ENCODE results near the gene TGFB2. TPM values are rescaled to one million over a fixed set of nuclear protein-coding genes. Genes with fewer than 3 reads are reported as not detected.

TGFB2 gene
- total RNA-seq, 1 donor from 2014 or later = not detected

DNA sequence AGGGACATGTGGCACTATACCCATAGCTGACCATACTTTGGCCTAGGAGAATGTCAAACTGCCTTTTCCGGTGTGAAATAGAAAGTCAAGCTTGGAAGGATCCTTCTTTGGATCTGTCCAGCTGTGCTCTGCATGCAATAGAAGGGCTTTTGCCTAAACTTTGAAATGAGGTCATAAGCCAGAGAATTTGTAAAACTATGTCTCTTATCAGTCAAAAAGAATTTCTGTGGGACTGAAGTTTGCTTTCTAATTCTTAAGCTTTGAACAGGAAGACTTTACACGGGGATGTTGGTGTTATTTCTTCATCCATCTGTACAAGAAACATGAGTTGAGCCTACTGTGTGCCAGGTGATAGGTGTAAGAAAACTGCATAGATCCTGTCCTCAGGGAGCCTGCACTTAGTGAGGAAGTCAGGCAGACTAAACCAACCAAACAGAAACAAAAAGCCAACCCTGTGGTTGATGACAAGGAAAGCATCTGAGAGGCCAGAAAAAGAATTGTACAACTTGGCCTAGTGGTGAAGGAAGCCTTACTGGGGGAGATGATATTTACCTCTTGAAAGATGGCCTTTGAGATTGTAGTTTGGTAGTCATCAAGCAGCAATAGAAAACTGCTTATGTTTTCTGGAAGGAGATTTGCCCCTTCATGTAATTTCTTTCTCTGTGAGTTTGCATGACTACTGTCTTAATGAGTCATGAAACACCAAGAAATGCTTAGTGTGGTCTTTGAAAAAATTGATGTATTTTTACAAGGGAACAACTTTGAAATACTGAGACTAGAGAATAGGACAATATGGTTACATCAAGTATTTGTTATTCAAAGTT is 24.8 kb downstream of the TGFB2 start:
- Mint-ChIP-seq H3K27me3 (ENCODE audit: low read depth) (peaks cover 28% of the 10 kb centered on the region), H3K4me3 (ENCODE audit: low read depth) (no peak overlapping the region), H3K27ac (no peak overlapping the region), H3K9me3 (no peaks in the 10 kb centered on the region), H3K36me3 (ENCODE audit: low read depth) (no peaks in the 10 kb centered on the region), H3K4me1 (ENCODE audit: low read depth) (peaks cover 10% of the 10 kb centered on the region)
- DNase-seq (ENCODE audit: low spot score) = no peak
- intact Hi-C loops (cut with micrococcal nuclease) = no loop called here

DNA sequence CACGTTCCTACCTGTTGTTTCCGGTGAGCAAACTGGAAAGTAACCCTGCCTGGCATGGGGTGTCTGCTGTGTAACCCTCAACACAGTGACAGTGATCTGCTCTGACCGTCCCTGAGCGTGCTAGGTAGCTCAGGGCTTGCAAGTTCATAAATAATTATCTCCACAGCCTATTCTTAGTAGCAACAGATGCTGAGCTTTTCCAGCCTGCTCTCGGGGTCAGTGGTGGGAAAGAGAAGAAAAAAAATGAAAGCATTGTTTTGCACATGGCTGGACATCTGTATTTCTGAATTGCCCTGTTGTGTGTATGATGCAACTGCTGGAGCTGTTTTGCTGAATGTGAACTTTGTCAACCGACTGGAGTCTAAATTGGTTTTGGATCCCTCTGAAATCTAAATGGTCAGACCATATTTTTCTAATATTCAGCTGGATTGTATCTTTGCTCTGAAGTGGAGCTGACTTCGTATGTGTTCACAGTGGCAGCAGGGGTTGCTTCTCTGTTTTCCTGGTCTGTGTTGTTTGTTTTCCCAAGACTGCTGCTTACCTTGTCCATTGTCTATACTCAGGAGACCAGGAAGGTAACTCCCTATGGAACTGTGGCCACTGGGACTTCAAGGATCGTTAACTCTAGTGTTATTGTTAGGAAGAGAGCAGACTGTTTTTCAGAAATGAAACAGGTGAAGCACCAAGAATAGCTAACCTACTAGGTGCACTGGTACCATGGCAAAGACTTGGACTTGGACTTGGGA is 27.0 kb downstream of the TGFB2 start:
- Mint-ChIP-seq H3K4me1 (ENCODE audit: low read depth) (peaks cover 24% of the 10 kb centered on the region), H3K4me3 (ENCODE audit: low read depth) (no peak overlapping the region), H3K36me3 (ENCODE audit: low read depth) (no peaks in the 10 kb centered on the region), H3K27ac (no peak overlapping the region), H3K27me3 (ENCODE audit: low read depth) (peaks cover 34% of the 10 kb centered on the region), H3K9me3 (no peaks in the 10 kb centered on the region)
- intact Hi-C loops (cut with micrococcal nuclease) = no loop called here
- no peak for DNase-seq (ENCODE audit: low spot score)

DNA sequence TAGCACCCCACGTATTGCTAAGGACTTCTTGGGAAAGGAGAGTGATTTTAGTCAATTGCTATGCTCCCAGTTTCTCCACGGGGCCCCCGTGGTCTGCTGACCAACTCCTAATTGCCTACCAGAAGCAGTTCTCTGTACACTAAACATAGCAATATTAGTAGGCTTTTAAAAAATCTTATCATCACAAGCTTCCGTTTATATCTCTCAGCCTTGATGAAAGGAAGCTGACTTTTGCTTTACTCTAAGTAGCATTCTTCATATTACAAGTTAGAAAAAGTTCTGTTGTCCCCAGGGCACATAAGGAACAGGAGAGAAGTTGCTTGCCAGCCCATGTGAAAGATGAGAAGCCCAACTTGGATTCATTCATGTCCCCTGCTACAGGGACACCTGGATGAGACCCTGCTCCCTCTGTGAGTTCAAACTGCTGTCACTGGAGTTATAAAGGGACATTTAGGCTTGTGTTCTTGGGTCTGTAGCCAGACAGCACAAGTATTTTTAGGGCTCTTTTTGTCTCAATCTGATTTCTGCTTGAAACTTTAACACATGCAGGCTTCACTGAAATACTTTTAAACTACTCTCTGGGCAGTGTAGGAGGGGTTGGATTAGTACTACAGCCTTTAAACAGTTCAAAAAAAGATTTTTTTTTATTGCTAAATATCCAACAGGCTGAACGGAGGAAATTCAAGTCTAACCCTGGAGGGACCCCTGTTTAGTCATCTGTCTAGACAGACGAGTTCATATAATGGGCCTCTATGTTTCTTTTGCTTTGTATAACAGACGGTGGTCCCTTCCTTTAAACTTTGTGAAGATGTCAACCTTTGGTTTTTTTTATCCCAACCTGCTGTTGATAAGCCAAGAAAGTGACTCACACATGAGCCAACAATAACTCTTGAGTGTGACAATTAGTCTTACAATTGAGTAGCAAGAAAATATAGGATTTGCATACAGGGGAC is 29.5 kb downstream of the TGFB2 start:
- H3K9me3 Mint-ChIP-seq = no peaks in the 10 kb centered on the region
- H3K4me1 Mint-ChIP-seq (ENCODE audit: low read depth) = peaks cover 30% of the 10 kb centered on the region
- H3K4me3 Mint-ChIP-seq (ENCODE audit: low read depth) = no peak overlapping the region
- no peak overlapping the region for H3K27ac Mint-ChIP-seq
- no peaks in the 10 kb centered on the region for H3K36me3 Mint-ChIP-seq (ENCODE audit: low read depth)
- intact Hi-C loops (cut with micrococcal nuclease) = no loop called here
- DNase-seq (ENCODE audit: low spot score) = no peak
- peaks cover 38% of the 10 kb centered on the region for H3K27me3 Mint-ChIP-seq (ENCODE audit: low read depth)

DNA sequence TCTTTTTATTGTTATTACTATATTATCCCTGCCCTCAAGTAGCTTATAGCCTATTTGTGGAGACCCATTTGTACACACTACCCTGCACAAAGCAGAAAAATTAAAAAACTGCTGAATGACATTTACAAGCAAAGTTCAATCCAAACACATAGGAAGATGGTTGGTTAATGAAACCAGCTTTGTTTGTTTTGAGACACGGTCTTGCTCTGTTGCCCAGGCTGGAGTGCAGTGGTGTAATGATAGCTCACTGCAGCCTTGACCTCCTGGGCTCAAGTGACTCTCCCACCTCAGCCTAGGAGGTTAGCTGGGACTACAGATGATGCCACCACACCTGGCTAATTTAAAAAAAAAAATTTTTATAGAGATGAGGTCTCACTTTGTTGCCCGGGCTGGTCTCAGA is 31.6 kb downstream of the TGFB2 start:
- DNase-seq (ENCODE audit: low spot score) = no peak
- Mint-ChIP-seq H3K4me3 (ENCODE audit: low read depth) (no peak overlapping the region), H3K27me3 (ENCODE audit: low read depth) (peaks cover 51% of the 10 kb centered on the region), H3K27ac (no peak overlapping the region), H3K4me1 (ENCODE audit: low read depth) (peaks cover 21% of the 10 kb centered on the region), H3K36me3 (ENCODE audit: low read depth) (no peaks in the 10 kb centered on the region), H3K9me3 (no peaks in the 10 kb centered on the region)
- intact Hi-C loops (cut with micrococcal nuclease) = loop anchor here (1.0 to 2.0 kb wide), 4 partner anchors 25 to 810 kb away; partner anchors contain the start of gene RRP15

GRCh38 chr1:218377143-218377660 is 32.1 kb downstream of the TGFB2 start:
- no peaks in the 10 kb centered on the region for H3K36me3 Mint-ChIP-seq (ENCODE audit: low read depth)
- peaks cover 55% of the 10 kb centered on the region for H3K27me3 Mint-ChIP-seq (ENCODE audit: low read depth)
- DNase-seq (ENCODE audit: low spot score) = peak; percentile 59
- H3K27ac Mint-ChIP-seq = peak overlapping the region; percentile 63
- peaks cover 21% of the 10 kb centered on the region for H3K4me1 Mint-ChIP-seq (ENCODE audit: low read depth)
- no peak overlapping the region for H3K4me3 Mint-ChIP-seq (ENCODE audit: low read depth)
- intact Hi-C loops (cut with micrococcal nuclease) = loop anchor here (1.0 to 2.0 kb wide), 4 partner anchors 26 to 810 kb away; partner anchors contain the start of gene RRP15
- no peaks in the 10 kb centered on the region for H3K9me3 Mint-ChIP-seq

- H3K27me3 Mint-ChIP-seq (ENCODE audit: low read depth) = peaks cover 57% of the 10 kb centered on the region
These were observed 35.2 kb downstream of the TGFB2 start for GRCh38 chr1:218380125-218380977.

GRCh38 chr1:218382261-218382660 is 37.1 kb downstream of the TGFB2 start:
- Mint-ChIP-seq H3K27me3 (ENCODE audit: low read depth) (peaks cover 61% of the 10 kb centered on the region), H3K4me3 (ENCODE audit: low read depth) (no peak overlapping the region), H3K4me1 (ENCODE audit: low read depth) (peaks cover 5% of the 10 kb centered on the region), H3K9me3 (no peaks in the 10 kb centered on the region), H3K27ac (no peak overlapping the region), H3K36me3 (ENCODE audit: low read depth) (no peaks in the 10 kb centered on the region)
- intact Hi-C loops (cut with micrococcal nuclease) = no loop called here
- no peak for DNase-seq (ENCODE audit: low spot score)

More at GRCh38 chr1:218380125-218380977, 35.2 kb downstream of the TGFB2 start:
- Mint-ChIP-seq H3K9me3 (no peaks in the 10 kb centered on the region), H3K27ac (no peak overlapping the region), H3K4me3 (ENCODE audit: low read depth) (no peak overlapping the region), H3K4me1 (ENCODE audit: low read depth) (peaks cover 19% of the 10 kb centered on the region), H3K36me3 (ENCODE audit: low read depth) (no peaks in the 10 kb centered on the region)
- no peak for DNase-seq (ENCODE audit: low spot score)
- intact Hi-C loops (cut with micrococcal nuclease) = no loop called here

DNA sequence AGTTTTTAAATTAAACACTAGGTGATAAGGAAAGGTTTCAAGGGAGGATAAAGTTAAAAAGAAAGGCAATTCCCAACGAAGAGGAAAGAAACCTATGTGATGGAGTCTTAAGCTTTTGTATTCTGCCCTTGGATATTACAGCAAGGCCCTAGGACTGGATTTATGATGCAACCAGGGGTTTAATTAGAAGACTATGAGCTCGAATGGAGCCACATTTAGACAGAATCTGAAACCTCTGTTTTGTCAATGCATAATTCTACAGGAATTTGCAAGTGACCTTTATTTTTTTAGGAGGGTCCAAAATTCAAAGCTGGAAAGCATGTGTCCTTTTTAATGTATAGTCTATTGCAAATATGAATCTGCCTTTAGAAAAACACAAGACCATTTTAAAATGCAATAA is 37.9 kb downstream of the TGFB2 start:
- intact Hi-C loops (cut with micrococcal nuclease) = no loop called here
- DNase-seq (ENCODE audit: low spot score) = no peak
- Mint-ChIP-seq H3K36me3 (ENCODE audit: low read depth) (no peaks in the 10 kb centered on the region), H3K27ac (no peak overlapping the region), H3K9me3 (no peaks in the 10 kb centered on the region), H3K4me1 (ENCODE audit: low read depth) (no peaks in the 10 kb centered on the region), H3K27me3 (ENCODE audit: low read depth) (peaks cover 61% of the 10 kb centered on the region), H3K4me3 (ENCODE audit: low read depth) (no peak overlapping the region)

- no peak overlapping the region for H3K4me3 Mint-ChIP-seq (ENCODE audit: low read depth)
- no peaks in the 10 kb centered on the region for H3K9me3 Mint-ChIP-seq
- intact Hi-C loops (cut with micrococcal nuclease) = no loop called here
- H3K27ac Mint-ChIP-seq = no peak overlapping the region
- H3K27me3 Mint-ChIP-seq (ENCODE audit: low read depth) = peaks cover 58% of the 10 kb centered on the region
- H3K36me3 Mint-ChIP-seq (ENCODE audit: low read depth) = no peaks in the 10 kb centered on the region
- DNase-seq (ENCODE audit: low spot score) = no peak
- no peaks in the 10 kb centered on the region for H3K4me1 Mint-ChIP-seq (ENCODE audit: low read depth)
These were observed 38.5 kb downstream of the TGFB2 start for GRCh38 chr1:218383681-218384080.

GRCh38 chr1:218384581-218384993 is 39.5 kb downstream of the TGFB2 start:
- intact Hi-C loops (cut with micrococcal nuclease) = no loop called here
- H3K4me1 Mint-ChIP-seq (ENCODE audit: low read depth) = no peaks in the 10 kb centered on the region
- no peaks in the 10 kb centered on the region for H3K36me3 Mint-ChIP-seq (ENCODE audit: low read depth)
- no peaks in the 10 kb centered on the region for H3K9me3 Mint-ChIP-seq
- no peak overlapping the region for H3K27ac Mint-ChIP-seq
- H3K27me3 Mint-ChIP-seq (ENCODE audit: low read depth) = peaks cover 55% of the 10 kb centered on the region
- DNase-seq (ENCODE audit: low spot score) = no peak
- no peak overlapping the region for H3K4me3 Mint-ChIP-seq (ENCODE audit: low read depth)

GRCh38 chr1:218388591-218388990 is 43.5 kb downstream of the TGFB2 start:
- no peaks in the 10 kb centered on the region for H3K4me1 Mint-ChIP-seq (ENCODE audit: low read depth)
- H3K27ac Mint-ChIP-seq = no peak overlapping the region
- H3K27me3 Mint-ChIP-seq (ENCODE audit: low read depth) = peaks cover 35% of the 10 kb centered on the region
- H3K36me3 Mint-ChIP-seq (ENCODE audit: low read depth) = no peaks in the 10 kb centered on the region
- no peak for DNase-seq (ENCODE audit: low spot score)
- intact Hi-C loops (cut with micrococcal nuclease) = no loop called here
- H3K9me3 Mint-ChIP-seq = no peaks in the 10 kb centered on the region
- no peak overlapping the region for H3K4me3 Mint-ChIP-seq (ENCODE audit: low read depth)
